H9 (cell line): ENCODE data around the gene TMEM117. TPM values are rescaled to one million over a fixed set of nuclear protein-coding genes. Genes with fewer than 3 reads are reported as not detected.

ENCODE experiments used
- DNase-seq: peaks from one replicate; pipeline ENCODE4 v3.0.0-alpha.2; 2017
- H2AFZ ChIP-seq: one replicate; pipeline ENCODE4 v1.6.1; 2013; ENCODE audit warnings: mild to moderate bottlenecking, low read length, control low read depth, moderate library complexity
- H2AK5ac ChIP-seq: 2 replicates; pipeline ENCODE4 v1.6.1; 2013; ENCODE audit warnings: low read length, control low read depth, mixed read lengths; ENCODE audit not compliant: insufficient read length
- H2BK120ac ChIP-seq: one replicate; pipeline ENCODE4 v1.6.1; 2013; ENCODE audit warnings: low read depth, mild to moderate bottlenecking, low read length, control low read depth, inconsistent platforms; ENCODE audit not compliant: poor library complexity, severe bottlenecking
- H2BK12ac ChIP-seq: 2 replicates; pipeline ENCODE4 v1.6.1; 2013; ENCODE audit warnings: low read length, control low read depth, mixed read lengths, low read depth; ENCODE audit not compliant: insufficient read length
- H2BK15ac ChIP-seq: 2 replicates; pipeline ENCODE4 v1.6.1; 2013; ENCODE audit warnings: low read depth, low read length, control low read depth
- H2BK20ac ChIP-seq: one replicate; pipeline ENCODE4 v1.6.1; 2013; ENCODE audit warnings: low read depth, mild to moderate bottlenecking, low read length, control low read depth, inconsistent platforms; ENCODE audit not compliant: poor library complexity, severe bottlenecking
- H2BK5ac ChIP-seq: 2 replicates; pipeline ENCODE4 v1.6.1; 2013; ENCODE audit warnings: low read length, control low read depth, mixed read lengths; ENCODE audit not compliant: insufficient read length
- H3K14ac ChIP-seq: 2 replicates; pipeline ENCODE4 v1.6.1; 2013; ENCODE audit warnings: low read length, control low read depth; ENCODE audit not compliant: insufficient read depth
- H3K18ac ChIP-seq: 2 replicates; pipeline ENCODE4 v1.6.1; 2013; ENCODE audit warnings: low read depth, mild to moderate bottlenecking, mixed read lengths, low read length, control low read depth; ENCODE audit not compliant: insufficient read length
- H3K23ac ChIP-seq: 2 replicates; pipeline ENCODE4 v1.6.1; 2013; ENCODE audit warnings: low read length, control low read depth, mixed read lengths, low read depth; ENCODE audit not compliant: insufficient read length
- H3K23me2 ChIP-seq: 2 replicates; pipeline ENCODE4 v1.6.1; 2013; ENCODE audit warnings: low read depth, mild to moderate bottlenecking, mixed read lengths, low read length, control low read depth; ENCODE audit not compliant: insufficient read length, poor library complexity, severe bottlenecking
- H3K27ac ChIP-seq: 2 replicates; pipeline ENCODE4 v1.5.1; 2013; ENCODE audit warnings: low read length, control low read depth, mixed read lengths, low read depth; ENCODE audit not compliant: insufficient read length
- H3K27me3 ChIP-seq: 2 replicates; pipeline ENCODE4 v1.6.1; 2013; ENCODE audit warnings: low read length, control low read depth, inconsistent platforms; ENCODE audit not compliant: insufficient read depth
- H3K4ac ChIP-seq: 2 replicates; pipeline ENCODE4 v1.6.1; 2013; ENCODE audit warnings: low read depth, mild to moderate bottlenecking, control low read depth, inconsistent platforms, low read length, moderate library complexity
- H3K4me1 ChIP-seq: 2 replicates; pipeline ENCODE4 v1.6.1; 2013; ENCODE audit warnings: low read length, control low read depth, inconsistent platforms; ENCODE audit not compliant: insufficient read depth
- H3K4me2 ChIP-seq: 2 replicates; pipeline ENCODE4 v1.6.1; 2013; ENCODE audit warnings: low read length, control low read depth, mixed read lengths; ENCODE audit not compliant: insufficient read length, insufficient read depth
- H3K56ac ChIP-seq: 2 replicates; pipeline ENCODE4 v1.6.1; 2013; ENCODE audit warnings: low read depth, mild to moderate bottlenecking, mixed read lengths, low read length, control low read depth; ENCODE audit not compliant: insufficient read length
- H3K79me1 ChIP-seq: 2 replicates; pipeline ENCODE4 v1.6.1; 2013; ENCODE audit warnings: low read depth, mild to moderate bottlenecking, moderate library complexity, low read length, control low read depth, inconsistent platforms; ENCODE audit not compliant: insufficient read depth, poor library complexity, severe bottlenecking
- H3K79me2 ChIP-seq: 2 replicates; pipeline ENCODE4 v1.6.1; 2013; ENCODE audit warnings: low read length, control low read depth, inconsistent platforms; ENCODE audit not compliant: insufficient read depth
- H3K9ac ChIP-seq: 2 replicates; pipeline ENCODE4 v1.6.1; 2013; ENCODE audit warnings: low read length, control low read depth, mixed read lengths; ENCODE audit not compliant: insufficient read length; ENCODE audit errors: extremely low read depth
- H3K9me3 ChIP-seq: one replicate; pipeline ENCODE4 v1.6.1; 2013; ENCODE audit warnings: low read depth, low read length, inconsistent platforms; ENCODE audit not compliant: control insufficient read depth
- H3T11ph ChIP-seq: one replicate; pipeline ENCODE4 v1.6.1; 2013; ENCODE audit warnings: mild to moderate bottlenecking, low read length, control low read depth, inconsistent platforms
- H4K20me1 ChIP-seq: one replicate; pipeline ENCODE4 v1.6.1; 2013; ENCODE audit not compliant: control insufficient read depth, insufficient read length, insufficient read depth
- H4K5ac ChIP-seq: 2 replicates; pipeline ENCODE4 v1.6.1; 2013; ENCODE audit warnings: low read depth, mild to moderate bottlenecking, mixed read lengths, low read length, control low read depth; ENCODE audit not compliant: insufficient read length
- H4K8ac ChIP-seq: replicated peaks from 2 replicates; pipeline ENCODE4 v1.6.1; 2013; ENCODE audit warnings: low read length, control low read depth, mixed read lengths, low read depth; ENCODE audit not compliant: insufficient read length
- H4K91ac ChIP-seq: 2 replicates; pipeline ENCODE4 v1.6.1; 2013; ENCODE audit warnings: low read depth, mild to moderate bottlenecking, moderate library complexity, mixed read lengths, low read length, control low read depth; ENCODE audit not compliant: insufficient read length
- H3K27ac Mint-ChIP-seq, 3 experiments: 2 replicates in 2 of 3; 3 replicates in 1 of 3; pipeline ENCODE4 v1.8.0; 2020 to 2021; ENCODE audit warnings: mixed read lengths in 3 of 3, mild to moderate bottlenecking in 1 of 3, moderate library complexity in 1 of 3
- H3K27me3 Mint-ChIP-seq: 2 replicates; pipeline ENCODE4 v1.8.0; 2021; ENCODE audit warnings: low read depth, mild to moderate bottlenecking, moderate library complexity, mixed read lengths
- H3K36me3 Mint-ChIP-seq, 3 experiments: 2 replicates in 2 of 3; 3 replicates in 1 of 3; pipeline ENCODE4 v1.8.0; 2020 to 2021; ENCODE audit warnings: low read depth in 3 of 3, mixed read lengths in 3 of 3; ENCODE audit not compliant: insufficient read depth in 1 of 3
- H3K4me1 Mint-ChIP-seq, 2 experiments: 2 replicates each; pipeline ENCODE4 v1.8.0; 2020; ENCODE audit warnings: mixed read lengths in 2 of 2
- H3K4me3 Mint-ChIP-seq, 2 experiments: 2 replicates in 1 of 2; 3 replicates in 1 of 2; pipeline ENCODE4 v1.8.0; 2020 to 2021; ENCODE audit warnings: mild to moderate bottlenecking in 2 of 2, mixed read lengths in 2 of 2, moderate library complexity in 1 of 2
- H3K9me3 Mint-ChIP-seq, 2 experiments: 2 replicates in 1 of 2; 3 replicates in 1 of 2; pipeline ENCODE4 v1.8.0; 2020; ENCODE audit warnings: mild to moderate bottlenecking in 2 of 2, mixed read lengths in 2 of 2, moderate library complexity in 1 of 2
- WGBS: extraction: QIAGEN DNeasy Blood & Tissue Kit; methylation state at CpG from one replicate; pipeline ENCODE4 v1.1.7; 2013; ENCODE audit warnings: missing lambda C conversion rate, low lambda C conversion rate, mixed read lengths; ENCODE audit not compliant: insufficient read length; ENCODE audit errors: extremely low coverage; 5-methylcytosine and 5-hydroxymethylcytosine counted together
- total RNA-seq: library from RNA; stranded (reverse); gene quantifications from 2 replicates; pipeline ENCODE4 v1.2.1, GENCODE V29; 2021
- TF ChIP-seq, protein P1 (sequence below): fragments of 200-600 bp; sonication (generic); conservative IDR thresholded peaks from 3 replicates; pipeline ENCODE4 v1.8.0; 2021; ENCODE audit warnings: antibody characterized with exemption, mild to moderate bottlenecking

The TMEM117 gene
- total RNA-seq, 1 experiment from 2014 or later, result 1.7 TPM

DNA sequence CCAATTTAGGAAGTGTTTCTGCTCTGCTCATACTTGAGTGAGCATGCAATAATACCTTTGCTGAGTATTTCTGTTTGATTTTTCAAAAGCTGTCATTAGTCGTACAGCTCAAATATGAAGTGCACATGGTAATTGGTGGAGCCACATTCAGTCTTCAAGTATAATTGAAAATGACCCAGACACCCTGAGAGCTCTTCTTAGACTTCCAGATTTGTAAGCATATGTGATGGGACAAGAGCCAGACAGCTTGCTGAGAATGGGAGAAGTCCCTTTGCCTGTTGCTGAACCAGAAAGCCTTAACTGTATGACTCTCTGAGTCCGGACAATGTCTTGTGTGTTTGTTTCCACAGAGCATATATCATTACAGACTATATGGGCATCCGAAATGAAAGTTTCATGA lies 307.3 kb downstream of the TMEM117 start:
- no peaks in the 10 kb centered on the region for H3K4me1 ChIP-seq
- no peak overlapping the region for H2AFZ ChIP-seq
- H3K9me3 Mint-ChIP-seq, result no peaks in the 10 kb centered on the region
- no peak overlapping the region for H4K91ac ChIP-seq
- WGBS, result no CpG with 5 or more reads among the region's 3 CpGs
- H4K20me1 ChIP-seq, result no peaks in the 10 kb centered on the region
- H3K9ac ChIP-seq, result no peak overlapping the region
- H3K79me2 ChIP-seq, result no peaks in the 10 kb centered on the region
- no peaks in the 10 kb centered on the region for H3K9me3 ChIP-seq
- no peak overlapping the region for H3K27ac ChIP-seq
- H3K79me1 ChIP-seq, result no peaks in the 10 kb centered on the region
- no peak overlapping the region for H3K18ac ChIP-seq
- H2BK15ac ChIP-seq, result no peak overlapping the region
- H2BK5ac ChIP-seq, result no peak overlapping the region
- TF ChIP-seq, protein P1, sequence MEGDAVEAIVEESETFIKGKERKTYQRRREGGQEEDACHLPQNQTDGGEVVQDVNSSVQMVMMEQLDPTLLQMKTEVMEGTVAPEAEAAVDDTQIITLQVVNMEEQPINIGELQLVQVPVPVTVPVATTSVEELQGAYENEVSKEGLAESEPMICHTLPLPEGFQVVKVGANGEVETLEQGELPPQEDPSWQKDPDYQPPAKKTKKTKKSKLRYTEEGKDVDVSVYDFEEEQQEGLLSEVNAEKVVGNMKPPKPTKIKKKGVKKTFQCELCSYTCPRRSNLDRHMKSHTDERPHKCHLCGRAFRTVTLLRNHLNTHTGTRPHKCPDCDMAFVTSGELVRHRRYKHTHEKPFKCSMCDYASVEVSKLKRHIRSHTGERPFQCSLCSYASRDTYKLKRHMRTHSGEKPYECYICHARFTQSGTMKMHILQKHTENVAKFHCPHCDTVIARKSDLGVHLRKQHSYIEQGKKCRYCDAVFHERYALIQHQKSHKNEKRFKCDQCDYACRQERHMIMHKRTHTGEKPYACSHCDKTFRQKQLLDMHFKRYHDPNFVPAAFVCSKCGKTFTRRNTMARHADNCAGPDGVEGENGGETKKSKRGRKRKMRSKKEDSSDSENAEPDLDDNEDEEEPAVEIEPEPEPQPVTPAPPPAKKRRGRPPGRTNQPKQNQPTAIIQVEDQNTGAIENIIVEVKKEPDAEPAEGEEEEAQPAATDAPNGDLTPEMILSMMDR, result no peak
- no peaks in the 10 kb centered on the region for H3K27me3 ChIP-seq
- H2AK5ac ChIP-seq, result no peak overlapping the region
- no peak overlapping the region for H2BK20ac ChIP-seq
- H3K27me3 Mint-ChIP-seq, result no peaks in the 10 kb centered on the region
- H3K23me2 ChIP-seq, result no peaks in the 10 kb centered on the region
- H3K14ac ChIP-seq, result no peak overlapping the region
- H2BK12ac ChIP-seq, result no peak overlapping the region
- H3K4me1 Mint-ChIP-seq, result no peaks in the 10 kb centered on the region
- no peaks in the 10 kb centered on the region for H3K36me3 Mint-ChIP-seq
- H3K4ac ChIP-seq, result no peak overlapping the region
- H3T11ph ChIP-seq, result no peak overlapping the region
- H3K27ac Mint-ChIP-seq, result no peak overlapping the region
- H4K8ac ChIP-seq, result no peak overlapping the region
- H3K23ac ChIP-seq, result no peak overlapping the region
- H4K5ac ChIP-seq, result no peak overlapping the region
- no peak overlapping the region for H2BK120ac ChIP-seq
- H3K4me2 ChIP-seq, result no peak overlapping the region
- no peak for DNase-seq
- no peak overlapping the region for H3K56ac ChIP-seq
- H3K4me3 Mint-ChIP-seq, result no peak overlapping the region
